Measurements from ENCODE around the gene FOXA1. TPM values are rescaled to one million over a fixed set of nuclear protein-coding genes. Genes with fewer than 3 reads are reported as not detected.

The FOXA1 gene
- total and polyA plus RNA-seq, 2 donors (not counting 1 experiment from before 2014, with no cell fraction given): under 0.01 to 0.03 TPM

DNA sequence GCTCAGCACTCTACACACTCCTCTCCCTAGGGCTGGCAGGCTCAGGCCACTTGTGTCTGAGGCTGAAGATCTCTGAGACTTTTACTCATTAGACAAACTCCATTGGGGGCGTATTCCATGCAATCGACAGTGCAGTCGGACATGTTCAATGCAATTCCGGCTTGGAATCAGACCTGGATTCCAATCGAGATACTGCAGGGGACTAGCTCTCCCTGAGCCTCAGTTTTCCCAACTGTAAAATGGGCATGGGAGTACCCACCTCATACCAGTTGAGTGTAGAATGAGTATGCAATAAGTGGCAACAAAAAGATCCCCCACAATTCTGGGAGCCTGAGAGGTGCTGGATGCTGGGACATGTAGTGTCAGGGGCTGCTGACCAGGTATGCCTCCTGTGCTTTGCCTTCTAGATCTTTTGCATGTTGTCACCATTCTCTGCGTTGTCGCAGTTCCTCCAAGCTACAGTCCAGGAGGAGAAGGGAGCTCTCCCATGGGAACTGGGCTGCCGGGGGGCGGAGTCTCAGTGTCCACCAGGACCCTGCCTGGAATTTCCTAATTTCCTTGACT, 8.7 kb upstream of the FOXA1 start:
- Histone ChIP-seq H3K4me1 (ENCODE audit: control insufficient read depth, extremely low read depth, insufficient read depth, low read length) (no peaks in the 10 kb centered on the region), H3K79me2 (ENCODE audit: control insufficient read depth, insufficient read depth, low read length) (no peaks in the 10 kb centered on the region), H2AFZ (ENCODE audit: low read length) (no peak overlapping the region), H4K20me1 (ENCODE audit: control insufficient read depth, extremely low read depth, insufficient read depth, low read length) (no peaks in the 10 kb centered on the region), H3K9me3 (ENCODE audit: control insufficient read depth, insufficient read depth, low read depth, low read length) (no peaks in the 10 kb centered on the region), H3K4me3 (replicated peaks in 1 of 4; ENCODE audit: control extremely low read depth in 1 of 4, insufficient read depth in 1 of 4, low read depth in 3 of 4, low read length in 4 of 4) (no peak overlapping the region), H3K36me3 (ENCODE audit: control insufficient read depth, insufficient read depth, low read length) (no peaks in the 10 kb centered on the region), H3K4me2 (ENCODE audit: extremely low read depth, insufficient read depth, low read length) (no peak overlapping the region), H3K9ac (ENCODE audit: insufficient read depth, low read length) (no peak overlapping the region), H3K27me3 (ENCODE audit: control insufficient read depth, insufficient read depth, low read length) (peaks cover 64% of the 10 kb centered on the region), H3K27ac (ENCODE audit: insufficient read depth, low read length) (no peak overlapping the region)
- TF ChIP-seq EZH2 (IDR thresholded peaks at IDR 0.05; ENCODE audit: low read length, missing control alignments): no peak
- TF ChIP-seq, protein P1, sequence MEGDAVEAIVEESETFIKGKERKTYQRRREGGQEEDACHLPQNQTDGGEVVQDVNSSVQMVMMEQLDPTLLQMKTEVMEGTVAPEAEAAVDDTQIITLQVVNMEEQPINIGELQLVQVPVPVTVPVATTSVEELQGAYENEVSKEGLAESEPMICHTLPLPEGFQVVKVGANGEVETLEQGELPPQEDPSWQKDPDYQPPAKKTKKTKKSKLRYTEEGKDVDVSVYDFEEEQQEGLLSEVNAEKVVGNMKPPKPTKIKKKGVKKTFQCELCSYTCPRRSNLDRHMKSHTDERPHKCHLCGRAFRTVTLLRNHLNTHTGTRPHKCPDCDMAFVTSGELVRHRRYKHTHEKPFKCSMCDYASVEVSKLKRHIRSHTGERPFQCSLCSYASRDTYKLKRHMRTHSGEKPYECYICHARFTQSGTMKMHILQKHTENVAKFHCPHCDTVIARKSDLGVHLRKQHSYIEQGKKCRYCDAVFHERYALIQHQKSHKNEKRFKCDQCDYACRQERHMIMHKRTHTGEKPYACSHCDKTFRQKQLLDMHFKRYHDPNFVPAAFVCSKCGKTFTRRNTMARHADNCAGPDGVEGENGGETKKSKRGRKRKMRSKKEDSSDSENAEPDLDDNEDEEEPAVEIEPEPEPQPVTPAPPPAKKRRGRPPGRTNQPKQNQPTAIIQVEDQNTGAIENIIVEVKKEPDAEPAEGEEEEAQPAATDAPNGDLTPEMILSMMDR (conservative IDR thresholded peaks at IDR 0.05 in 1 of 2, IDR thresholded peaks at IDR 0.05 in 1 of 2; ENCODE audit: low read depth in 1 of 2, low read length in 2 of 2): no peak
- DNase-seq (ENCODE audit: low read depth in 2 of 2): no peak

DNA sequence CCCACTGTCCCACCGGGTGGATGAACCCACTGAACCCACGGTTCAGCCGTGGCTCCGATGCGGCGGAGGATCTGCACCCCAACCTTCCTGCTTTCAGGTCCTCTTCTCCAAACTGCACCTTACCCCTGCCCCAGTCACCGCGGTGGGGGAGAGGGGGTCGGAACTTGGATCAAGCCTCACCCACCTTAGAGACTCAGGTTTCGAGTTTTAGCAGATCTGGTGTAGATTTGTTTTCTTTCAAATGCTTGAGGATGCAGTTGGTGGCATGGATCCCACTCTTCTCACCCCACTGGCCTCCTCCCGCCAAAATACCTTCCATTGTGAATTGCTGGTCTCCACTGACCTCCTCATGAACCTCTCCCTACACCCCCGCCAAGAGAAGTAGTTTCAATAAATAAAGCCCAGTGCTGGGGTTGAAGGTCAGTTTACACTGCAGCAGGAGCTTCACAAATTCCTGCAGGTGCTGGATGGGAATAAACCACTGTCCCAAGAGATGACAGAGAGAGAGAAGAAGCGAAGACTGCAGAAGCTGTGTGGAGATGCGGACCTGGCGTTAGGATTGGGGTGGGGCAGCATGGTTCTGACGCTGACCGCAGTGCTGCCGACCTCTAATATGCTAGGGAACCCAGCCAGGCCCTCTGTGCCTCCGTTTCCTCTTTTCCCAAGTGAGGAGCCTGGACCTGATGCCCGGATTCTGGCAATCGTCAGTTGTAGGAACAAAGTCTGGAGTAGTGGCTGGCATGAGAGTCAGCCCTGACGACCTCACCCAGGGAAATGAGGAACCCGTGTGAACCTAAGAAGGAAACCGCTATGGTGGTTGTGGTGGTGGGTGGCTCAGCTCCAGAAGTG, 7.8 kb upstream of the FOXA1 start:
- no peak overlapping the region for H3K27ac ChIP-seq (ENCODE audit: insufficient read depth, low read length)
- H3K79me2 ChIP-seq (ENCODE audit: control insufficient read depth, insufficient read depth, low read length): no peaks in the 10 kb centered on the region
- no peak overlapping the region for H3K9ac ChIP-seq (ENCODE audit: insufficient read depth, low read length)
- H2AFZ ChIP-seq (ENCODE audit: low read length): no peak overlapping the region
- no peaks in the 10 kb centered on the region for H4K20me1 ChIP-seq (ENCODE audit: control insufficient read depth, extremely low read depth, insufficient read depth, low read length)
- peaks cover 73% of the 10 kb centered on the region for H3K27me3 ChIP-seq (ENCODE audit: control insufficient read depth, insufficient read depth, low read length)
- H3K9me3 ChIP-seq (ENCODE audit: control insufficient read depth, insufficient read depth, low read depth, low read length): no peaks in the 10 kb centered on the region
- no peak overlapping the region for H3K4me3 ChIP-seq (replicated peaks in 1 of 4; ENCODE audit: control extremely low read depth in 1 of 4, insufficient read depth in 1 of 4, low read depth in 3 of 4, low read length in 4 of 4)
- no peaks in the 10 kb centered on the region for H3K36me3 ChIP-seq (ENCODE audit: control insufficient read depth, insufficient read depth, low read length)
- no peak for DNase-seq (ENCODE audit: low read depth in 2 of 2)
- no peak overlapping the region for H3K4me2 ChIP-seq (ENCODE audit: extremely low read depth, insufficient read depth, low read length)
- TF ChIP-seq, protein P1 (conservative IDR thresholded peaks at IDR 0.05 in 1 of 2, IDR thresholded peaks at IDR 0.05 in 1 of 2; ENCODE audit: low read depth in 1 of 2, low read length in 2 of 2): no peak
- no peak for TF ChIP-seq EZH2 (IDR thresholded peaks at IDR 0.05; ENCODE audit: low read length, missing control alignments)
- H3K4me1 ChIP-seq (ENCODE audit: control insufficient read depth, extremely low read depth, insufficient read depth, low read length): no peaks in the 10 kb centered on the region

- Histone ChIP-seq H3K27me3 (ENCODE audit: control insufficient read depth, insufficient read depth, low read length) (peaks cover 82% of the 10 kb centered on the region), H3K4me2 (ENCODE audit: extremely low read depth, insufficient read depth, low read length) (no peak overlapping the region), H4K20me1 (ENCODE audit: control insufficient read depth, extremely low read depth, insufficient read depth, low read length) (no peaks in the 10 kb centered on the region), H3K27ac (ENCODE audit: insufficient read depth, low read length) (no peak overlapping the region), H3K9ac (ENCODE audit: insufficient read depth, low read length) (no peak overlapping the region), H3K79me2 (ENCODE audit: control insufficient read depth, insufficient read depth, low read length) (no peaks in the 10 kb centered on the region), H3K4me3 (replicated peaks in 1 of 4; ENCODE audit: control extremely low read depth in 1 of 4, insufficient read depth in 1 of 4, low read depth in 3 of 4, low read length in 4 of 4) (no peak overlapping the region), H3K9me3 (ENCODE audit: control insufficient read depth, insufficient read depth, low read depth, low read length) (no peaks in the 10 kb centered on the region), H3K36me3 (ENCODE audit: control insufficient read depth, insufficient read depth, low read length) (no peaks in the 10 kb centered on the region), H2AFZ (ENCODE audit: low read length) (no peak overlapping the region), H3K4me1 (ENCODE audit: control insufficient read depth, extremely low read depth, insufficient read depth, low read length) (no peaks in the 10 kb centered on the region)
- DNase-seq (ENCODE audit: low read depth in 2 of 2): no peak
- no peak for TF ChIP-seq EZH2 (IDR thresholded peaks at IDR 0.05; ENCODE audit: low read length, missing control alignments)
- TF ChIP-seq, protein P1 (conservative IDR thresholded peaks at IDR 0.05 in 1 of 2, IDR thresholded peaks at IDR 0.05 in 1 of 2; ENCODE audit: low read depth in 1 of 2, low read length in 2 of 2): no peak
Measured at GRCh38 chr14:37601865-37602264, 6.8 kb upstream of the FOXA1 start.
